HG03159 (cell line): ENCODE data around the gene GNB3.
A peak's percentile ranks its signal among the peaks of the same experiment; 100 is the strongest.

ENCODE experiments used
- ATAC-seq: cut with Tn5 transposase; IDR thresholded peaks from one replicate; pipeline ENCODE4 v1.9.1; 2021; ENCODE audit warnings: mild to moderate bottlenecking, moderate library complexity; ENCODE audit not compliant: unreplicated experiment

GNB3 gene

GRCh38 chr12:6836851-6837250 lies 3.9 kb upstream of the GNB3 start:
- no peak for ATAC-seq

GRCh38 chr12:6837370-6838060 lies 3.2 kb upstream of the GNB3 start:
- no peak for ATAC-seq

GRCh38 chr12:6838854-6839253 lies 1.9 kb upstream of the GNB3 start:
- no peak for ATAC-seq

DNA sequence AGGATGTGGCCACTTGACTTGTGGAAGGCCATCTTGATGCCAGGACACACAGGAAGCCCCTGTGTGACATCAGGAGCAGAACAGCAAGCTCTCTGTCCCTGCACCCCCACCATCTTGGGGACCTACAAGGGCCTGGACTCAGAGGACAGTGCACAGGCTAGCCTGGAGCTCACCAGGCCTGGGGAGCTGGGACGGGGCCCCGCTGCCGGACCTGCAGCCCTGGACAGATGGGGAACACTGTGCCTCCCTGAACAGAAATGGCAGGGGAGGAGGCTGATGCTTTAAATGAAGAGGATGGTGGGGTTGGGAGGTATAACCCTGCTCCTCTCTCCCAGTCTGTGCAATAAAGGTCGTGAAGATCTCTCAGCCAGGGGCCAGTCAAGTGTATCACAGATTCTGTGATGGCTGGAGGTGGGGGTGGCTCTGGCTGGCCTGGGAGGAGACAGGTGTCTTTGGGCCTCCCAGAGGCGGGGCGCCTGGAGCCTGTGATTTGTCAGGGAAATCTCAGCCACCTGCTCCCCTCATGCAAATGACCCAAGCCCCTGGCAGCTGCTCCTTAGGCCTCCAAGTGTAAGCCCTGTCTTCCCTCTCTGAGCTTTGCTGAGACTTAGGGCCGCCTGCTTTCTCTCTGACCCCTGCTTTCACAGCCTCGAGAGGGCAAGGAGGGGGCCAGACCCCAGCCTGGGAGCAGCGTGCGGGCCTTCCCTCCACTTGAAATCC lies 1.1 kb upstream of the GNB3 start:
- peak; percentile 75 for ATAC-seq

- ATAC-seq: no peak
Measured at GRCh38 chr12:6840330-6840729, 395 bp upstream of the GNB3 start.

GRCh38 chr12:6842075-6842474 lies 1.4 kb downstream of the GNB3 start:
- ATAC-seq: no peak

- ATAC-seq: no peak
Measured at GRCh38 chr12:6843118-6843902, 2.6 kb downstream of the GNB3 start.

DNA sequence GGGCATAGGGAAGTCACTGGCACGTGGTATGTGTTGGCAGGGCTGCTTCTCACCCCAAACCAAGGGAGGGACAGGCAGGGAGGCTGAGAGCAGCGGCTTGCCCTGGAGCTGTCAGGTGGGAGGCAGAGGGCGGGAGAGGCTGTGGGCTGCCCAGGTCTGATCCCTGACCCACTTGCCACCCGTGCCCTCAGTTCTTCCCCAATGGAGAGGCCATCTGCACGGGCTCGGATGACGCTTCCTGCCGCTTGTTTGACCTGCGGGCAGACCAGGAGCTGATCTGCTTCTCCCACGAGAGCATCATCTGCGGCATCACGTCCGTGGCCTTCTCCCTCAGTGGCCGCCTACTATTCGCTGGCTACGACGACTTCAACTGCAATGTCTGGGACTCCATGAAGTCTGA lies 4.7 kb downstream of the GNB3 start:
- ATAC-seq: no peak

GRCh38 chr12:6846316-6846869 lies 5.7 kb downstream of the GNB3 start:
- ATAC-seq: no peak

DNA sequence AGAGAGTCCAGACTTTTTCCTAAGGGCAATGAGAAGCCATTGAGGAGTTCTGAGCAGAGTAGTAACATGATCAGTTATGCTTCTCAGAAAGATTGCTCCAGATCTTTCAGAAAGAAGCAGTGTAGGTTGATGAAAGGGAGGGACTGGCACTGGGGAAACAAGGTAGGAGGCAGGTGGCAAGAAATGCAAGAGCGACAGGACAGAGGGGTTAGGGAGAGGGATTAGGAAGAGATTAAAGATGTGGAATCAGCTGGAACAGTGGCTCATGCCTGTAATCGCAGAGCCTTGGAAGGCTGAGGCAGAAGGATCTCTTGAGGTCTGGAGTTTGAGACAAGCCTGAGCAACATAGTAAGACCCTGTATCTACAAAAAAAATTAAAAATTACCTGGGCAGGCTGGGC lies 7.0 kb downstream of the GNB3 start:
- no peak for ATAC-seq

- ATAC-seq: no peak
Measured at GRCh38 chr12:6849427-6849826, 8.7 kb downstream of the GNB3 start.

DNA sequence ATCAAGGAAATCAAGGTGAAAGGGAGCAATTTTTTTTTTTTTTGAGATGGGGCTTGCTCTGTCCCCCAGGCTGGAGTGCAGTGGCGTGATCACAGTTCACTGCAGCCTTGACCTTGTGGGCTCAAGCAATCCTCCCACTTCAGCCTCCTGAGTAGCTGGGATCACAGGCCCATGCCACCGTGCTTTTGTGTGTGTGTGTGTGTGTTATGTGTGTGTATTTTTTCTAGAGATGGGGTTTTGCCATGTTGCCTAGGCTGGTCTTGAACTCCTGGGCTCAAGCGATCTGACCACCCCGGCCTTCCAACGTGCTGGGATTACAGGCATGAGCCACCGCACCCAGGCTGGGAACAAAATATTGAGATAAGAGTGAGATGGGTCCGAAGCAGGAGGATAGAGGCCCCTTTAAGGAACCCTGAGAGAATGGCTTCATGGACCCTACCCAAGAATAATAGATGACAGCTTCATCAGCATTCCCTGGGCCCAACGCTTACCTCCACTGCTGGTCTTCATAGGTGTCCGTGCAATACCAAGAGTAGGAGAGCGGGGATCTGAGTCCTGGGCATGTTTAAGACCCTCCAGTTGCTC lies 9.3 kb downstream of the GNB3 start:
- ATAC-seq: no peak

- no peak for ATAC-seq
Measured at GRCh38 chr12:6850796-6851152, 10.0 kb downstream of the GNB3 start.

- peak; percentile 59 for ATAC-seq
Measured at GRCh38 chr12:6851153-6851920, 10.6 kb downstream of the GNB3 start, which contains the start of gene CDCA3. TSS of gene CDCA3 (minus strand) at chr12:6851286. CDS start at chr12:6850952, 334 bp downstream.

GRCh38 chr12:6851921-6852650 lies 11.4 kb downstream of the GNB3 start, which contains the start of gene USP5:
TSS of gene USP5 (plus strand) at chr12:6852150. CDS start at chr12:6852180, 30 bp downstream.
- ATAC-seq: peak; percentile 68

GRCh38 chr12:6852651-6853354 lies 12.1 kb downstream of the GNB3 start:
- no peak for ATAC-seq

DNA sequence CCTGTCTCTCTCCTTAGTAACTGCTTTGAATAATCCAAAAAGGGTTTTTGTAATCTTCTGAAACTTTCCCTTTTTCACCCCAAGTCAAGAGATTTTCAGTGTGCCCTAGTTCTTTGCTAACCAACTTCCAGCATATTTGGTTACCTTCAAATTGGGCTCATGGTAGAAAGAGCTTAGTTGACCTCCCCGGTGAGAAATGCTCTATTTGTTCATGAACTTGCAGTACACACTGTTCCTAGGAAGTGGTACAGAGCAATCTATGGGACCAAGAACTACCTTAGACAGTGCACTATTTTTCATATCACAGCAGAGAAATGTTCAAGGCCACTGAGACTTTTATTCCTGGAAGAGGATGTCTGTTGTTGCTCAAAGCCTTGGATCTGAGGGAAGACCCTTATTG lies 12.9 kb downstream of the GNB3 start:
- no peak for ATAC-seq

DNA sequence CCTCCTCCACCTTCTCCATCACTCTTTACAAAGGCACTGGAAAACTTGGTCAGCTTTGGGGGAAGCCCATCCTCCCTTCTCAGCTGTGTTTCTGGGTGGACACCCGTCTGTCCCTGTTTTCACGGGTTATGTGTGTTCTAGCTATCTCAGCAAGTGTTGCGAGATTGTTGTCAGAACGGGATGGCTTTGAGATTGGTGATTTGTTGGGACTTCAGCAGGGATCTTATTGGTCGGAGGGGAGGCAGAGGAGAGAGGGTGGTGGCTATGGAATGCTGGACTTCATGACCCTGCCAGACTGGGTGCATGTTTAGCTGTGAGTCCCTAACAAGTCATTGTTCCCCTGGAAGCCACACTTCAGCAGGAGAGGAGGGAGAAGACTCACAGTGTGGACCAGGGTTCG lies 13.3 kb downstream of the GNB3 start:
- ATAC-seq: no peak

GRCh38 chr12:6855322-6855721 lies 14.6 kb downstream of the GNB3 start:
- no peak for ATAC-seq
